GM12878 (cell line): ENCODE results near the gene SPATA31D3. TPM values are rescaled to one million over a fixed set of nuclear protein-coding genes. Genes with fewer than 3 reads are reported as not detected.

ENCODE experiments used
- ATAC-seq: fragments of 200-7000 bp; cut with Tn5 transposase; 3 replicates; pipeline ENCODE4 v1.9.1; 2020; ENCODE audit warnings: mild to moderate bottlenecking, moderate library complexity
- BruUV-seq: library from RNA; stranded (reverse); fragments of 400-500 nt; replicated peaks from 2 replicates; lab custom pipeline; 2021; lab: Mats Ljungman, UMichigan
- CTCF ChIA-PET: fragments of 300-600 bp; sonication (Branson Sonifier 250); formaldehyde crosslinking; extraction: SDS; loops from one replicate; lab custom pipeline; 2021; ENCODE audit warnings: inconsistent platforms; lab: Yijun Ruan, JAX
- POLR2A ChIA-PET: fragments of 350-600 bp; formaldehyde crosslinking; extraction: SDS; loops from one replicate; lab custom pipeline; 2021; ENCODE audit warnings: inconsistent platforms; lab: Charles Lee
- RAD21 ChIA-PET: fragments of 300-600 bp; sonication (Branson Sonifier 250); formaldehyde crosslinking; loops from one replicate; lab custom pipeline; 2023; ENCODE audit warnings: antibody characterized with exemption; ENCODE audit not compliant: unreplicated experiment; lab: Charles Lee
- SMC1A ChIA-PET: fragments of 300-600 bp; sonication (Branson Sonifier 250); formaldehyde crosslinking; loops from one replicate; lab custom pipeline; 2023; ENCODE audit not compliant: unreplicated experiment, uncharacterized antibody; lab: Charles Lee
- DNase-seq: peaks from one replicate; pipeline ENCODE4 v3.0.0-alpha.2; 2011; ENCODE audit warnings: low read depth, low spot score
- FAIRE-seq: peaks from 3 replicates; lab custom pipeline; 2011; peaks lifted over from hg19 to GRCh38; lab: Jason Lieb, UNC
- H2AFZ ChIP-seq: 2 replicates; pipeline ENCODE4 v1.6.0; 2011; ENCODE audit warnings: low read depth, low read length, control low read depth; ENCODE audit not compliant: control insufficient read depth
- H3K27ac ChIP-seq: 2 replicates; pipeline ENCODE4 v1.5.1; 2011; ENCODE audit warnings: control low read depth; ENCODE audit not compliant: control insufficient read depth, insufficient read depth
- H3K27me3 ChIP-seq, 2 experiments: replicated peaks in 1 of 2; 2 replicates each; pipeline versions ENCODE4 v1.6.0 to v1.6.1; 2011; ENCODE audit warnings: low read length in 1 of 2; ENCODE audit not compliant: control insufficient read depth in 2 of 2, insufficient read depth in 2 of 2
- H3K36me3 ChIP-seq, 2 experiments: 2 replicates each; pipeline ENCODE4 v1.5.1; 2011; ENCODE audit warnings: low read length in 1 of 2; ENCODE audit not compliant: control insufficient read depth in 2 of 2, insufficient read depth in 2 of 2
- H3K4me1 ChIP-seq: 2 replicates; pipeline ENCODE4 v1.6.1; 2011; ENCODE audit warnings: mild to moderate bottlenecking, low read length, moderate library complexity, mixed read lengths; ENCODE audit not compliant: control insufficient read depth, insufficient read depth
- H3K4me2 ChIP-seq: 2 replicates; pipeline ENCODE4 v1.6.0; 2011; ENCODE audit warnings: control low read depth; ENCODE audit not compliant: control insufficient read depth, insufficient read depth
- H3K4me3 ChIP-seq: fragments of 200-600 bp; sonication (generic); 2 replicates; pipeline ENCODE4 v1.5.1; 2016
- H3K79me2 ChIP-seq: 2 replicates; pipeline ENCODE4 v1.6.0; 2011; ENCODE audit warnings: low read length; ENCODE audit not compliant: control insufficient read depth, insufficient read depth
- H3K9ac ChIP-seq: 2 replicates; pipeline ENCODE4 v1.8.0; 2011; ENCODE audit warnings: low read length, control low read depth, mixed read lengths; ENCODE audit not compliant: control insufficient read depth, insufficient read depth
- H3K9me3 ChIP-seq: replicated peaks from 3 replicates; pipeline ENCODE4 v1.5.1; 2011; ENCODE audit warnings: mild to moderate bottlenecking, low read length; ENCODE audit not compliant: control insufficient read depth, insufficient read depth
- H4K20me1 ChIP-seq: 2 replicates; pipeline ENCODE4 v1.6.0; 2011; ENCODE audit not compliant: control insufficient read depth, insufficient read depth
- ASH2L ChIP-seq: fragments of 300-600, 200-600 bp; sonication (generic); IDR thresholded peaks from 2 replicates; pipeline ENCODE4 v1.6.1; 2017; ENCODE audit warnings: low read depth, mild to moderate bottlenecking, borderline replicate concordance
- ETV6 ChIP-seq, 2 experiments: fragments of 450-650 bp in 1 of 2; IDR thresholded peaks in 1 of 2; conservative IDR thresholded peaks in 1 of 2; 2 replicates each; pipeline ENCODE4 v1.6.1; 2014; ENCODE audit warnings: antibody characterized with exemption in 1 of 2, borderline replicate concordance in 1 of 2, low read depth in 1 of 2, mild to moderate bottlenecking in 1 of 2, moderate library complexity in 1 of 2
- HCFC1 ChIP-seq: fragments of 150-350 bp; IDR thresholded peaks from 2 replicates; pipeline ENCODE4 v1.6.1; 2014; ENCODE audit warnings: low read length
- IRF4 ChIP-seq: IDR thresholded peaks from 2 replicates; pipeline ENCODE4 v1.6.1; 2011; ENCODE audit warnings: low read depth, low read length
- WGBS: methylation state at CpG from one replicate; pipeline ENCODE4 v1.1.6; 2016; ENCODE audit warnings: low lambda C conversion rate; ENCODE audit not compliant: insufficient replicate concordance, insufficient coverage; ENCODE audit errors: missing lambda C conversion rate; 5-methylcytosine and 5-hydroxymethylcytosine counted together
- in situ Hi-C: fragments of 300-500 bp; cut with MboI; formaldehyde crosslinking; loops from 9 replicates; pipeline ENCODE4 v1.14.3; 2018; ENCODE audit warnings: mixed read lengths
- intact Hi-C: fragments of 100-400 bp; cut with micrococcal nuclease; formaldehyde crosslinking; loops from one replicate; pipeline ENCODE4 v1.14.2; 2022; ENCODE audit not compliant: unreplicated experiment
- polyA plus RNA-seq, 11 experiments: library from polyadenylated mRNA; depleted of rRNA in 4 of 11; unstranded in 6 of 11; stranded (reverse) in 5 of 11; fragments of >200 nt; fragmentation: Nextera tagmentation in 4 of 11; fragmentation: Illumina TruSeq in 1 of 11; extraction: Ambion mirVana in 4 of 11; extraction: Trizol in 1 of 11; gene quantifications; 1 replicate in 1 of 11; 2 replicates in 10 of 11; pipeline versions ENCODE4 v1.2.1 to v1.2.3, GENCODE V29; 2011 to 2016; ENCODE audit warnings: inconsistent platforms in 2 of 11, missing spikeins in 2 of 11, low read depth in 1 of 11
- total RNA-seq, 4 experiments: library from RNA; depleted of rRNA in 3 of 4; stranded (reverse); fragments of >200 nt in 3 of 4; fragmentation: Illumina TruSeq in 1 of 4; extraction: Trizol in 1 of 4; gene quantifications; 2 replicates each; pipeline versions ENCODE4 v1.2.1 to v1.2.3, GENCODE V29; 2013 to 2021
- TF ChIP-seq, protein P1 (sequence below): fragments of 450-650 bp; IDR thresholded peaks from 2 replicates; pipeline ENCODE4 v1.6.1; 2018; ENCODE audit warnings: borderline replicate concordance, mild to moderate bottlenecking; ENCODE audit not compliant: partially characterized antibody

The SPATA31D3 gene
- total and polyA plus RNA-seq, 10 of the 15 experiments (the other 5 are each of a cell fraction or from before 2014, with no cell fraction given), result not detected

DNA sequence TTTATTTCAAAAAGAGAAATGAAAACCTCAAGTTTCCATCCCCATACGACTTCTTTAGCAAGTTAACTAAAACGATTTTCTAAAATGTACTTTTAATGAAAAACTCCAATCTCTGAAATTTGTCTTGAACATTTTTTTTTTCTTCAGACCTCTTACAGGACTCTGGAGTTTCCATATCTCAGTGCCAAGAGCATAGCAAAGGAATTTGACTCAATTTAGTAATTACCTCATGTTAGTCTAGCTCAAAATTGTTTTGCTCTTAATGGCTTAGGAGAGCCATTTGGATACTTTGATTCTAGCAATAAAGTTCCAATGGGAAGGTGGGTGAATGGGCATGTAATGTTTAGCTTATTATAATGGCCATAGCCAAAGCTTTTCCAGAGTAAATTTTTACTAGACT lies 41.1 kb upstream of the SPATA31D3 start (continued):
- TF ChIP-seq, protein P1, sequence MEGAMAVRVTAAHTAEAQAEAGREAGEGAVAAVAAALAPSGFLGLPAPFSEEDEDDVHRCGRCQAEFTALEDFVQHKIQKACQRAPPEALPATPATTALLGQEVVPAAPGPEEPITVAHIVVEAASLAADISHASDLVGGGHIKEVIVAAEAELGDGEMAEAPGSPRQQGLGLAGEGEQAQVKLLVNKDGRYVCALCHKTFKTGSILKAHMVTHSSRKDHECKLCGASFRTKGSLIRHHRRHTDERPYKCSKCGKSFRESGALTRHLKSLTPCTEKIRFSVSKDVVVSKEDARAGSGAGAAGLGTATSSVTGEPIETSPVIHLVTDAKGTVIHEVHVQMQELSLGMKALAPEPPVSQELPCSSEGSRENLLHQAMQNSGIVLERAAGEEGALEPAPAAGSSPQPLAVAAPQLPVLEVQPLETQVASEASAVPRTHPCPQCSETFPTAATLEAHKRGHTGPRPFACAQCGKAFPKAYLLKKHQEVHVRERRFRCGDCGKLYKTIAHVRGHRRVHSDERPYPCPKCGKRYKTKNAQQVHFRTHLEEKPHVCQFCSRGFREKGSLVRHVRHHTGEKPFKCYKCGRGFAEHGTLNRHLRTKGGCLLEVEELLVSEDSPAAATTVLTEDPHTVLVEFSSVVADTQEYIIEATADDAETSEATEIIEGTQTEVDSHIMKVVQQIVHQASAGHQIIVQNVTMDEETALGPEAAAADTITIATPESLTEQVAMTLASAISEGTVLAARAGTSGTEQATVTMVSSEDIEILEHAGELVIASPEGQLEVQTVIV, result no peak
- no peak for TF ChIP-seq ASH2L
- TF ChIP-seq, all 136 proteins: peak for 0

DNA sequence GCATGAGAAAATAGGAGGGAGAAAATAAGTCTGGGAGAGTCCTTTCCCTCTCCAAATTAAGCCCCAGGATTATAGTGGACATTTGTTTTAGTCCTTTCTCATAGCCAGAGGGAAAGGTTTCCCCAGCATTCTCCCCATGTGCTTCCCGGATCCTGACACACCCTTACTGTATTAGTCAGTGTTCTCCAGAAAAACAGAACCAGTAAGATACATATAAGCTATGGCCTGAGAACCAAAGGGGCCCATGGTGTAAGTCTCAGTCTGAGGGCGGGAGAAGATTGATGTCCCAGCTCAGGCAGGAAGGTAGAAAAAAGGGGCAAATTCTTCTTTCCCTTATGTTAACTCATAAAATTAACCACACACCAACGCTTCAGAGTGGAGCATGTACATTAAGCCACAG lies 40.7 kb upstream of the SPATA31D3 start:
- Histone ChIP-seq H2AFZ (no peak overlapping the region), H3K4me3 (no peak overlapping the region), H3K4me2 (no peak overlapping the region), H3K9me3 (no peaks in the 10 kb centered on the region), H3K36me3 (no peaks in the 10 kb centered on the region), H3K9ac (no peak overlapping the region), H3K27ac (no peak overlapping the region), H3K79me2 (no peaks in the 10 kb centered on the region), H3K4me1 (no peaks in the 10 kb centered on the region), H4K20me1 (no peaks in the 10 kb centered on the region), H3K27me3 (no peaks in the 10 kb centered on the region)
- TF ChIP-seq HCFC1, result no peak
- no peak for TF ChIP-seq IRF4
- TF ChIP-seq ETV6 (conservative IDR thresholded peaks at IDR 0.05 in 1 of 2, IDR thresholded peaks at IDR 0.05 in 1 of 2; ENCODE audit: borderline replicate concordance in 1 of 2, low read depth in 1 of 2), result no peak
- DNase-seq (no peak), FAIRE-seq (no peak), ATAC-seq (no peak)
- RAD21 ChIA-PET, result no interaction called here
- intact Hi-C loops (no loop called here), in situ Hi-C loops (no loop called here)
- BruUV-seq, result no TSS peak
- WGBS, result 48% methylated on average over 3 of the region's 3 CpGs
- SMC1A ChIA-PET, result no interaction called here
- POLR2A ChIA-PET, result no interaction called here
- CTCF ChIA-PET, result no interaction called here
